ENCODE measurements around the gene RPL5.

DNA sequence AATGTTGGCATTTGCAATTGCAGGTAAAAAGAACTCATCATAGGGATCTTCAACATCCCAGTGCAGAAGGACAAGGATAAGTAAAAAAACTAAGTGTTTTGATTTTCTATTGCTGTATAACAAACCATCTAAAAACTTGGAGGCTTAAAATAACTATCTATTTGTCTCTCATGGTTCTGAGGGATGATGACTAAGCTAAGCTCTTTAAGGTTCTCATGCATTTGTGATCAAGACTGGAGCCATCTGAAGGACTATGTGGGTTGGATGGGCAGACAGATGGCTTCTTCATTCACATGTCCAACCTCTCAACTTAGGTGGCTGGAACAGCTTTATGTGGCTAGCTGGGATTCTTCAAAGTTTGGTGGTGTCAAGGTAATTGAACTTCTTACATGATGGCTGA lies 51.5 kb downstream of the RPL5 start:
- TF ChIP-seq, protein P1, sequence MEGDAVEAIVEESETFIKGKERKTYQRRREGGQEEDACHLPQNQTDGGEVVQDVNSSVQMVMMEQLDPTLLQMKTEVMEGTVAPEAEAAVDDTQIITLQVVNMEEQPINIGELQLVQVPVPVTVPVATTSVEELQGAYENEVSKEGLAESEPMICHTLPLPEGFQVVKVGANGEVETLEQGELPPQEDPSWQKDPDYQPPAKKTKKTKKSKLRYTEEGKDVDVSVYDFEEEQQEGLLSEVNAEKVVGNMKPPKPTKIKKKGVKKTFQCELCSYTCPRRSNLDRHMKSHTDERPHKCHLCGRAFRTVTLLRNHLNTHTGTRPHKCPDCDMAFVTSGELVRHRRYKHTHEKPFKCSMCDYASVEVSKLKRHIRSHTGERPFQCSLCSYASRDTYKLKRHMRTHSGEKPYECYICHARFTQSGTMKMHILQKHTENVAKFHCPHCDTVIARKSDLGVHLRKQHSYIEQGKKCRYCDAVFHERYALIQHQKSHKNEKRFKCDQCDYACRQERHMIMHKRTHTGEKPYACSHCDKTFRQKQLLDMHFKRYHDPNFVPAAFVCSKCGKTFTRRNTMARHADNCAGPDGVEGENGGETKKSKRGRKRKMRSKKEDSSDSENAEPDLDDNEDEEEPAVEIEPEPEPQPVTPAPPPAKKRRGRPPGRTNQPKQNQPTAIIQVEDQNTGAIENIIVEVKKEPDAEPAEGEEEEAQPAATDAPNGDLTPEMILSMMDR (IDR thresholded peaks at IDR 0.05): no peak
- no peak for TF ChIP-seq POLR2A (IDR thresholded peaks at IDR 0.05)

Measured in lower leg skin (tissue), 3 donors.